H1 (cell line): ENCODE data around the gene SSMEM1. TPM values are rescaled to one million over a fixed set of nuclear protein-coding genes. Genes with fewer than 3 reads are reported as not detected.

Source experiments
- CTCF ChIA-PET: fragments of 300-600 bp; sonication (Branson Sonifier 250); formaldehyde crosslinking; loops from one replicate; lab custom pipeline; 2021; ENCODE audit not compliant: partially characterized antibody; lab: Charles Lee
- POLR2A ChIA-PET: fragments of 300-600 bp; sonication (Branson Sonifier 250); formaldehyde crosslinking; loops from one replicate; lab custom pipeline; 2021; ENCODE audit warnings: inconsistent platforms; ENCODE audit not compliant: partially characterized antibody; lab: Charles Lee
- DNase-seq, 2 experiments: peaks; one replicate each; pipeline versions ENCODE4 v3.0.0 to v3.0.0-alpha.2; 2010 to 2022; ENCODE audit warnings: low spot score in 2 of 2, low read depth in 1 of 2, mixed read lengths in 1 of 2
- FAIRE-seq: peaks from 2 replicates; lab custom pipeline; 2011; peaks lifted over from hg19 to GRCh38; lab: Jason Lieb, UNC
- H2AFZ ChIP-seq: 2 replicates; pipeline ENCODE4 v1.8.1; 2012; ENCODE audit warnings: low read length, inconsistent platforms
- H2AK5ac ChIP-seq: 2 replicates; pipeline ENCODE4 v1.6.1; 2013; ENCODE audit warnings: low read depth, low read length
- H2BK120ac ChIP-seq: replicated peaks from 2 replicates; pipeline ENCODE3; 2013; ENCODE audit warnings: low read depth, low read length, inconsistent platforms
- H2BK12ac ChIP-seq: 2 replicates; pipeline ENCODE4 v1.6.1; 2013; ENCODE audit warnings: low read depth, low read length
- H2BK15ac ChIP-seq: 2 replicates; pipeline ENCODE4 v1.6.1; 2013; ENCODE audit warnings: low read length
- H2BK20ac ChIP-seq: 2 replicates; pipeline ENCODE4 v1.6.1; 2013; ENCODE audit warnings: low read length
- H2BK5ac ChIP-seq: 2 replicates; pipeline ENCODE4 v1.6.1; 2013; ENCODE audit warnings: low read depth, low read length
- H3K14ac ChIP-seq: 2 replicates; pipeline ENCODE4 v1.6.1; 2013; ENCODE audit warnings: inconsistent platforms; ENCODE audit not compliant: insufficient read length
- H3K18ac ChIP-seq: 2 replicates; pipeline ENCODE4 v1.6.1; 2013; ENCODE audit warnings: low read length; ENCODE audit errors: extremely low read depth
- H3K23ac ChIP-seq: 2 replicates; pipeline ENCODE4 v1.6.1; 2013; ENCODE audit warnings: inconsistent platforms; ENCODE audit not compliant: insufficient read length
- H3K23me2 ChIP-seq: 2 replicates; pipeline ENCODE4 v1.6.1; 2013; ENCODE audit warnings: low read depth, low read length
- H3K27ac ChIP-seq: 2 replicates; pipeline ENCODE4 v1.6.1; 2011; ENCODE audit warnings: low read depth, low read length, inconsistent platforms
- H3K27me3 ChIP-seq, 4 experiments: replicated peaks in 1 of 4; 1 replicate in 1 of 4; 2 replicates in 3 of 4; pipeline versions ENCODE4 v1.6.1 to v1.8.1; 2011 to 2013; ENCODE audit warnings: low read length in 3 of 4, mild to moderate bottlenecking in 3 of 4, inconsistent platforms in 2 of 4, mixed read lengths in 2 of 4, moderate library complexity in 1 of 4; ENCODE audit not compliant: control insufficient read depth in 3 of 4, insufficient read depth in 3 of 4; ENCODE audit errors: extremely low read depth in 1 of 4
- H3K36me3 ChIP-seq, 4 experiments: 2 replicates each; pipeline versions ENCODE4 v1.6.1 to v1.8.1; 2011 to 2013; ENCODE audit warnings: mild to moderate bottlenecking in 4 of 4, low read length in 3 of 4, moderate library complexity in 2 of 4, control low read depth in 1 of 4, inconsistent platforms in 1 of 4; ENCODE audit not compliant: insufficient read depth in 4 of 4, control insufficient read depth in 2 of 4
- H3K4ac ChIP-seq: replicated peaks from 2 replicates; pipeline ENCODE3; 2013; ENCODE audit warnings: low read length, low read depth, mixed read lengths, inconsistent platforms; ENCODE audit not compliant: insufficient read length
- H3K4me1 ChIP-seq, 4 experiments: replicated peaks in 1 of 4; 1 replicate in 1 of 4; 2 replicates in 3 of 4; pipeline versions ENCODE4 v1.6.1 to v1.8.1; 2011 to 2013; ENCODE audit warnings: low read length in 3 of 4, inconsistent platforms in 2 of 4, mixed read lengths in 1 of 4; ENCODE audit not compliant: insufficient read depth in 4 of 4, control insufficient read depth in 3 of 4
- H3K4me2 ChIP-seq, 2 experiments: 2 replicates each; pipeline versions ENCODE4 v1.6.1 to v1.8.1; 2011 to 2013; ENCODE audit warnings: low read depth in 2 of 2, low read length in 2 of 2, control low read depth in 1 of 2, inconsistent platforms in 1 of 2, mild to moderate bottlenecking in 1 of 2; ENCODE audit not compliant: insufficient read depth in 1 of 2
- H3K4me3 ChIP-seq, 4 experiments: fragments of 200-600, 300-600 bp in 1 of 4; sonication (generic), shearing (Covaris generic), sonication (Bioruptor Twin) in 1 of 4; 2 replicates each; pipeline versions ENCODE4 v1.5.1 to v1.8.1; 2011 to 2016; ENCODE audit warnings: low read length in 4 of 4, low read depth in 3 of 4, control low read depth in 2 of 4, inconsistent platforms in 2 of 4, mild to moderate bottlenecking in 2 of 4, mixed read lengths in 1 of 4, moderate library complexity in 1 of 4; ENCODE audit not compliant: insufficient read depth in 2 of 4; ENCODE audit errors: extremely low read depth in 1 of 4
- H3K56ac ChIP-seq: replicated peaks from 2 replicates; pipeline ENCODE3; 2013; ENCODE audit warnings: low read depth, mild to moderate bottlenecking, mixed read lengths, low read length, inconsistent platforms; ENCODE audit not compliant: insufficient read length
- H3K79me1 ChIP-seq: 2 replicates; pipeline ENCODE4 v1.6.1; 2013; ENCODE audit warnings: low read depth, low read length, control low read depth
- H3K79me2 ChIP-seq, 2 experiments: 2 replicates each; pipeline versions ENCODE4 v1.6.1 to v1.8.1; 2012 to 2013; ENCODE audit warnings: low read length in 2 of 2, mild to moderate bottlenecking in 2 of 2, inconsistent platforms in 1 of 2; ENCODE audit not compliant: insufficient read depth in 2 of 2, control insufficient read depth in 1 of 2
- H3K9ac ChIP-seq, 4 experiments: replicated peaks in 1 of 4; 1 replicate in 1 of 4; 2 replicates in 3 of 4; pipeline versions ENCODE4 v1.6.1 to v1.8.1; 2011 to 2013; ENCODE audit warnings: low read depth in 3 of 4, low read length in 3 of 4, control low read depth in 2 of 4, mild to moderate bottlenecking in 2 of 4, moderate library complexity in 2 of 4, inconsistent platforms in 1 of 4; ENCODE audit errors: extremely low read depth in 1 of 4
- H3K9me3 ChIP-seq, 2 experiments: 2 replicates each; pipeline versions ENCODE4 v1.6.1 to v1.8.1; 2012 to 2013; ENCODE audit warnings: mild to moderate bottlenecking in 2 of 2, moderate library complexity in 2 of 2, control low read depth in 1 of 2, inconsistent platforms in 1 of 2, low read depth in 1 of 2, low read length in 1 of 2, mixed read lengths in 1 of 2; ENCODE audit not compliant: insufficient read depth in 2 of 2
- H4K20me1 ChIP-seq, 2 experiments: replicated peaks in 1 of 2; 2 replicates each; pipeline versions ENCODE3 to v1.8.1; 2011 to 2013; ENCODE audit warnings: inconsistent platforms in 2 of 2, low read length in 2 of 2, mild to moderate bottlenecking in 1 of 2; ENCODE audit not compliant: insufficient read depth in 2 of 2, control insufficient read depth in 1 of 2
- H4K5ac ChIP-seq: 2 replicates; pipeline ENCODE4 v1.6.1; 2013; ENCODE audit warnings: low read length, low read depth, mixed read lengths, inconsistent platforms; ENCODE audit not compliant: insufficient read length
- H4K8ac ChIP-seq: 2 replicates; pipeline ENCODE4 v1.8.0; 2013; ENCODE audit warnings: mild to moderate bottlenecking, moderate library complexity, low read length, inconsistent platforms; ENCODE audit not compliant: insufficient read depth; ENCODE audit errors: extremely low read depth
- H4K91ac ChIP-seq: replicated peaks from 2 replicates; pipeline ENCODE3; 2013; ENCODE audit warnings: low read length, mixed read lengths, inconsistent platforms; ENCODE audit not compliant: insufficient read length
- CBX8 ChIP-seq: fragments of 300-800, 300-1000 bp; sonication (generic); IDR thresholded peaks from 2 replicates; pipeline ENCODE4 v1.7.1; 2016; ENCODE audit warnings: low read depth, low read length, borderline replicate concordance
- CREB1 ChIP-seq: IDR thresholded peaks from 2 replicates; pipeline ENCODE4 v1.6.1; 2012; ENCODE audit warnings: inconsistent platforms
- GTF2F1 ChIP-seq: IDR thresholded peaks from 2 replicates; pipeline ENCODE4 v1.6.1; 2012; ENCODE audit warnings: low read depth, low read length, improper control_type of control experiment, borderline replicate concordance
- JUN ChIP-seq: IDR thresholded peaks from 2 replicates; pipeline ENCODE4 v1.6.1; 2011; ENCODE audit warnings: low read depth, mild to moderate bottlenecking, improper control_type of control experiment, low read length
- KDM5A ChIP-seq: fragments of 200-600 bp; IDR thresholded peaks from 2 replicates; pipeline ENCODE4 v1.7.1; 2012; ENCODE audit warnings: mild to moderate bottlenecking, low read length, inconsistent platforms, mixed read lengths
- PHF8 ChIP-seq: fragments of 200-600 bp; sonication (generic); conservative IDR thresholded peaks from 2 replicates; pipeline ENCODE4 v1.7.1; 2012; ENCODE audit warnings: low read depth, mild to moderate bottlenecking, inconsistent platforms, low read length, moderate library complexity
- POLR2A ChIP-seq, 2 experiments: IDR thresholded peaks; 1 replicate in 1 of 2; 2 replicates in 1 of 2; pipeline ENCODE4 v1.6.1; 2011; ENCODE audit warnings: low read depth in 2 of 2, low read length in 2 of 2, mild to moderate bottlenecking in 2 of 2; ENCODE audit errors: control extremely low read depth in 1 of 2
- RNF2 ChIP-seq: fragments of 200-900, 300-1000 bp; sonication (generic); IDR thresholded peaks from 2 replicates; pipeline ENCODE4 v1.7.1; 2016; ENCODE audit warnings: borderline replicate concordance, low read depth, mild to moderate bottlenecking, antibody characterized with exemption, low read length; ENCODE audit not compliant: poor library complexity, severe bottlenecking; ENCODE audit errors: missing control alignments
- SIN3A ChIP-seq, 2 experiments: IDR thresholded peaks in 1 of 2; conservative IDR thresholded peaks in 1 of 2; 2 replicates each; pipeline ENCODE4 v1.6.1; 2011 to 2012; ENCODE audit warnings: low read length in 2 of 2, improper control_type of control experiment in 1 of 2, low read depth in 1 of 2, mild to moderate bottlenecking in 1 of 2
- SIRT6 ChIP-seq: IDR thresholded peaks from one replicate; pipeline ENCODE4 v1.7.1; 2012; ENCODE audit warnings: low read length, inconsistent platforms
- SIX5 ChIP-seq: IDR thresholded peaks from 2 replicates; pipeline ENCODE4 v1.6.1; 2011; ENCODE audit warnings: mild to moderate bottlenecking, low read depth, low read length
- SP4 ChIP-seq: IDR thresholded peaks from 2 replicates; pipeline ENCODE4 v1.6.1; 2012; ENCODE audit warnings: low read length, inconsistent platforms
- YY1 ChIP-seq: IDR thresholded peaks from 2 replicates; pipeline ENCODE4 v1.6.1; 2011; ENCODE audit warnings: low read depth, mild to moderate bottlenecking, low read length
- WGBS, 2 experiments: shearing (Covaris generic) in 1 of 2; methylation state at CpG; one replicate each; pipeline versions ENCODE4 v1.1.6 to v1.1.7; 2013 to 2015; ENCODE audit warnings: low lambda C conversion rate in 2 of 2, mixed read lengths in 2 of 2, inconsistent platforms in 1 of 2, low coverage in 1 of 2, missing lambda C conversion rate in 1 of 2; ENCODE audit not compliant: insufficient replicate concordance in 2 of 2, insufficient coverage in 1 of 2, insufficient read length in 1 of 2; ENCODE audit errors: extremely low coverage in 1 of 2, missing lambda C conversion rate in 1 of 2; 5-methylcytosine and 5-hydroxymethylcytosine counted together
- polyA plus RNA-seq, 7 experiments: library from polyadenylated mRNA; depleted of rRNA in 3 of 7; stranded (reverse) in 5 of 7; unstranded in 2 of 7; fragments of >200 nt in 5 of 7; fragments of 200-250 nt in 2 of 7; gene quantifications; 1 replicate in 5 of 7; 2 replicates in 1 of 7; 4 replicates in 1 of 7; pipeline versions ENCODE4 v1.2.1 to v1.2.3, GENCODE V29; 2011 to 2013; ENCODE audit warnings: missing spikeins in 2 of 7, mixed read lengths in 2 of 7
- total RNA-seq: library from RNA; stranded (reverse); fragmentation: NEBNext Ultra II Directional; extraction: Animal tissue kit (Norgen Biotek cat#: 25700); gene quantifications from 2 replicates; pipeline ENCODE4 v1.2.1, GENCODE V29; 2021
- TF ChIP-seq, protein P1 (sequence below): IDR thresholded peaks from 2 replicates; pipeline ENCODE4 v1.6.1; 2011; ENCODE audit warnings: low read length, improper control_type of control experiment

Gene SSMEM1
- total and polyA plus RNA-seq, 2 of the 8 experiments (the other 6 are each of a cell fraction or from before 2014, with no cell fraction given): not detected

DNA sequence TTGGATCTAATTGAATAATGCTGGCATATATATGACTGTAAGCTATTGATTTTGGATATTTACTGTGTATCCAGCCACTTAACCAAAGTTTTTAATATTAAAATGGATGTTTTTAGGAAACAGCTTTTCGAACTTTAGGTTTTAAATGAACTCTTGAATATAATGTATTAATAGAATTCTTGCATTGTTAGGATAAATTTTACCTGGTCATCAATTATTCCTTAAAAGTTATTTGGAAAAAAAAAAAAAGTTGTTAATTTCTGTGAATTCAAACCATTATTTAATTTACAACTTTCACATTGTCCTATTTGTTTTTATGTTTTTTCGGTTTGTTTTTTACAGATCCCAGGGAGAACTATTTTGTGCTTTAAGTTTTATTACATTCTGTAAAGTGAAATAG, 12.3 kb upstream of the SSMEM1 start:
- Histone ChIP-seq H4K91ac (no peak overlapping the region), H3K56ac (no peak overlapping the region), H4K5ac (no peak overlapping the region), H3K23ac (no peak overlapping the region), H3K4ac (no peak overlapping the region), H4K8ac (no peak overlapping the region), H3K79me2 (no peaks in the 10 kb centered on the region), H2BK120ac (no peak overlapping the region), H3K36me3 (peaks cover 0 to 68% (median 14%) of the 10 kb centered on the region in 4 experiments; a peak in 7 of 8 replicates), H3K4me1 (no peaks in the 10 kb centered on the region), H3K27ac (no peak overlapping the region), H3K27me3 (peaks cover 0 to 1% (median 0%) of the 10 kb centered on the region in 4 experiments; a peak in 1 of 7 replicates), H3K23me2 (no peaks in the 10 kb centered on the region), H3K9me3 (no peaks in the 10 kb centered on the region), H2AK5ac (no peak overlapping the region), H3K4me2 (no peak overlapping the region), H2BK5ac (no peak overlapping the region), H3K18ac (no peak overlapping the region), H2BK15ac (no peak overlapping the region), H2AFZ (no peak overlapping the region), H2BK20ac (no peak overlapping the region), H4K20me1 (peaks cover 0 to 2% of the 10 kb centered on the region in 2 experiments), H3K9ac (no peak overlapping the region), H3K4me3 (no peak overlapping the region), H2BK12ac (no peak overlapping the region), H3K14ac (no peak overlapping the region), H3K79me1 (no peaks in the 10 kb centered on the region)
- 96% methylated on average over 2 of the region's 2 CpGs; no CpG with 5 or more reads in 1 of the 2 experiments for whole genome bisulfite sequencing, 2 experiments
- FAIRE-seq: no peak
- no peak for DNase-seq
- ChIA-PET POLR2A (interaction anchor here (1.4 kb wide), 1 partner anchor 10 kb away, joined by 5 read pairs; the partner anchor contains the start of gene TMEM209), CTCF (interaction anchor here (1.0 kb wide), 1 partner anchor 114 kb away, joined by 3 read pairs; no protein-coding TSS in a partner anchor)
- TF ChIP-seq JUN (no peak), RNF2 (no peak), CBX8 (no peak), SIN3A (conservative IDR thresholded peaks at IDR 0.05 in 1 of 2, IDR thresholded peaks at IDR 0.05 in 1 of 2; ENCODE audit: low read depth in 1 of 2, low read length in 2 of 2) (no peak), POLR2A (IDR thresholded peaks at IDR 0.05; ENCODE audit: control extremely low read depth in 1 of 2, low read depth in 2 of 2, low read length in 2 of 2) (no peak), GTF2F1 (no peak), KDM5A (no peak), YY1 (no peak), SIRT6 (no peak), PHF8 (no peak), SIX5 (no peak), SP4 (no peak), CREB1 (no peak)
- TF ChIP-seq, protein P1, sequence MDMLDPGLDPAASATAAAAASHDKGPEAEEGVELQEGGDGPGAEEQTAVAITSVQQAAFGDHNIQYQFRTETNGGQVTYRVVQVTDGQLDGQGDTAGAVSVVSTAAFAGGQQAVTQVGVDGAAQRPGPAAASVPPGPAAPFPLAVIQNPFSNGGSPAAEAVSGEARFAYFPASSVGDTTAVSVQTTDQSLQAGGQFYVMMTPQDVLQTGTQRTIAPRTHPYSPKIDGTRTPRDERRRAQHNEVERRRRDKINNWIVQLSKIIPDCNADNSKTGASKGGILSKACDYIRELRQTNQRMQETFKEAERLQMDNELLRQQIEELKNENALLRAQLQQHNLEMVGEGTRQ: no peak
